WTC11 (cell line): ENCODE results near the gene HAND1.

Experiments
- ATF2 ChIP-seq: sonication (generic); formaldehyde crosslinking; IDR thresholded peaks from 2 replicates; pipeline ENCODE4 v1.8.1; 2022; ENCODE audit warnings: low read depth, missing genetic modification reagents, borderline replicate concordance
- ATF6 ChIP-seq: sonication (generic); formaldehyde crosslinking; IDR thresholded peaks from 2 replicates; pipeline ENCODE4 v1.8.1; 2023; ENCODE audit warnings: mild to moderate bottlenecking, missing genetic modification reagents
- CTCF ChIP-seq: fragments of 200-600 bp; IDR thresholded peaks from 2 replicates; pipeline ENCODE4 v1.8.0; 2022; ENCODE audit warnings: antibody characterized with exemption
- ESRRA ChIP-seq: sonication (generic); formaldehyde crosslinking; IDR thresholded peaks from 2 replicates; pipeline ENCODE4 v1.8.1; 2022; ENCODE audit warnings: mild to moderate bottlenecking, missing genetic modification reagents, borderline replicate concordance
- GABPB1 ChIP-seq: sonication (generic); formaldehyde crosslinking; IDR thresholded peaks from 2 replicates; pipeline ENCODE4 v1.8.1; 2023; ENCODE audit warnings: mild to moderate bottlenecking, missing genetic modification reagents
- MXD4 ChIP-seq: fragments of 250-450 bp; sonication (Bioruptor Pico); IDR thresholded peaks from 2 replicates; pipeline ENCODE4 v1.8.0; 2021; ENCODE audit warnings: mild to moderate bottlenecking, moderate library complexity, borderline replicate concordance
- NR2C2 ChIP-seq: sonication (generic); formaldehyde crosslinking; IDR thresholded peaks from 2 replicates; pipeline ENCODE4 v1.8.0; 2022; ENCODE audit warnings: mild to moderate bottlenecking, missing genetic modification reagents
- PREB ChIP-seq: sonication (generic); formaldehyde crosslinking; IDR thresholded peaks from 2 replicates; pipeline ENCODE4 v1.8.1; 2022; ENCODE audit warnings: mild to moderate bottlenecking, missing genetic modification reagents, moderate library complexity, borderline replicate concordance
- SMAD4 ChIP-seq: sonication (generic); formaldehyde crosslinking; IDR thresholded peaks from 2 replicates; pipeline ENCODE4 v1.8.0; 2022; ENCODE audit warnings: mild to moderate bottlenecking, missing genetic modification reagents
- ZBTB21 ChIP-seq: sonication (generic); formaldehyde crosslinking; IDR thresholded peaks from 2 replicates; pipeline ENCODE4 v1.8.1; 2023; ENCODE audit warnings: mild to moderate bottlenecking, missing genetic modification reagents, borderline replicate concordance
- ZNF232 ChIP-seq: sonication (generic); formaldehyde crosslinking; IDR thresholded peaks from 2 replicates; pipeline ENCODE4 v1.8.0; 2022; ENCODE audit warnings: mild to moderate bottlenecking, missing genetic modification reagents
- TF ChIP-seq, protein P1 (sequence below): sonication (generic); formaldehyde crosslinking; IDR thresholded peaks from 2 replicates; pipeline ENCODE4 v1.8.1; 2023; ENCODE audit warnings: mild to moderate bottlenecking, missing genetic modification reagents, borderline replicate concordance

- no peak for TF ChIP-seq CTCF
- TF ChIP-seq PREB (CRISPR knock-in tag), result no peak
- no peak for TF ChIP-seq ATF2 (CRISPR knock-in tag)
- TF ChIP-seq ESRRA (CRISPR knock-in tag), result no peak
- TF ChIP-seq NR2C2 (CRISPR knock-in tag), result no peak
- no peak for TF ChIP-seq ZNF232 (CRISPR knock-in tag)
- TF ChIP-seq, protein P1, sequence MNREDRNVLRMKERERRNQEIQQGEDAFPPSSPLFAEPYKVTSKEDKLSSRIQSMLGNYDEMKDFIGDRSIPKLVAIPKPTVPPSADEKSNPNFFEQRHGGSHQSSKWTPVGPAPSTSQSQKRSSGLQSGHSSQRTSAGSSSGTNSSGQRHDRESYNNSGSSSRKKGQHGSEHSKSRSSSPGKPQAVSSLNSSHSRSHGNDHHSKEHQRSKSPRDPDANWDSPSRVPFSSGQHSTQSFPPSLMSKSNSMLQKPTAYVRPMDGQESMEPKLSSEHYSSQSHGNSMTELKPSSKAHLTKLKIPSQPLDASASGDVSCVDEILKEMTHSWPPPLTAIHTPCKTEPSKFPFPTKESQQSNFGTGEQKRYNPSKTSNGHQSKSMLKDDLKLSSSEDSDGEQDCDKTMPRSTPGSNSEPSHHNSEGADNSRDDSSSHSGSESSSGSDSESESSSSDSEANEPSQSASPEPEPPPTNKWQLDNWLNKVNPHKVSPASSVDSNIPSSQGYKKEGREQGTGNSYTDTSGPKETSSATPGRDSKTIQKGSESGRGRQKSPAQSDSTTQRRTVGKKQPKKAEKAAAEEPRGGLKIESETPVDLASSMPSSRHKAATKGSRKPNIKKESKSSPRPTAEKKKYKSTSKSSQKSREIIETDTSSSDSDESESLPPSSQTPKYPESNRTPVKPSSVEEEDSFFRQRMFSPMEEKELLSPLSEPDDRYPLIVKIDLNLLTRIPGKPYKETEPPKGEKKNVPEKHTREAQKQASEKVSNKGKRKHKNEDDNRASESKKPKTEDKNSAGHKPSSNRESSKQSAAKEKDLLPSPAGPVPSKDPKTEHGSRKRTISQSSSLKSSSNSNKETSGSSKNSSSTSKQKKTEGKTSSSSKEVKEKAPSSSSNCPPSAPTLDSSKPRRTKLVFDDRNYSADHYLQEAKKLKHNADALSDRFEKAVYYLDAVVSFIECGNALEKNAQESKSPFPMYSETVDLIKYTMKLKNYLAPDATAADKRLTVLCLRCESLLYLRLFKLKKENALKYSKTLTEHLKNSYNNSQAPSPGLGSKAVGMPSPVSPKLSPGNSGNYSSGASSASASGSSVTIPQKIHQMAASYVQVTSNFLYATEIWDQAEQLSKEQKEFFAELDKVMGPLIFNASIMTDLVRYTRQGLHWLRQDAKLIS (CRISPR knock-in tag), result no peak
- no peak for TF ChIP-seq GABPB1 (CRISPR knock-in tag)
- TF ChIP-seq MXD4 (CRISPR knock-in tag), result no peak
- no peak for TF ChIP-seq SMAD4 (CRISPR knock-in tag)
- no peak for TF ChIP-seq ATF6 (CRISPR knock-in tag)
- TF ChIP-seq ZBTB21 (CRISPR knock-in tag), result no peak
Observed at GRCh38 chr5:154461531-154461930, 16.5 kb downstream of the HAND1 start.
